Ovary (tissue), 9 donors: ENCODE results near the gene WFDC5. TPM values are rescaled to one million over a fixed set of nuclear protein-coding genes. Genes with fewer than 3 reads are reported as not detected.

ENCODE experiments used
- DNase-seq, 5 donors: peaks; one replicate each; pipeline ENCODE4 v3.0.0-alpha.2; 2019 to 2020
- H3K27ac ChIP-seq, 2 donors: fragments of 200-600 bp; one replicate each; pipeline versions ENCODE4 v1.5.1 to v1.8.0; 2019 to 2022
- H3K27me3 ChIP-seq: fragments of 200-600 bp; one replicate; pipeline ENCODE4 v1.8.0; 2022
- H3K36me3 ChIP-seq: fragments of 200-600 bp; sonication (generic); one replicate; pipeline ENCODE4 v1.5.1; 2019
- H3K4me1 ChIP-seq: one replicate; pipeline ENCODE4 v1.8.1; 2013; ENCODE audit warnings: mild to moderate bottlenecking, moderate library complexity; ENCODE audit not compliant: insufficient read depth
- H3K4me3 ChIP-seq: fragments of 200-600 bp; sonication (generic); one replicate; pipeline ENCODE4 v1.5.1; 2017
- H3K9me3 ChIP-seq, 2 donors: fragments of 200-600 bp in 1 of 2; sonication (generic) in 1 of 2; one replicate each; pipeline versions ENCODE4 v1.5.1 to v1.8.1; 2013 to 2019; ENCODE audit warnings: mild to moderate bottlenecking in 1 of 2, moderate library complexity in 1 of 2
- CTCF ChIP-seq, 3 donors: fragments of 450-650 bp in 2 of 3; fragments of 200-600 bp in 1 of 3; IDR thresholded peaks; one replicate each; pipeline versions ENCODE4 v1.5.1 to v1.8.0; 2016 to 2022; ENCODE audit warnings: antibody characterized with exemption in 3 of 3, mild to moderate bottlenecking in 1 of 3
- EP300 ChIP-seq: sonication (generic); formaldehyde crosslinking; IDR thresholded peaks from one replicate; pipeline ENCODE4 v1.6.1; 2017; ENCODE audit warnings: antibody characterized with exemption
- POLR2A ChIP-seq: fragments of 450-650 bp; IDR thresholded peaks from one replicate; pipeline ENCODE4 v1.6.1; 2017; ENCODE audit warnings: antibody characterized with exemption, mild to moderate bottlenecking, moderate library complexity
- WGBS, 3 donors: extraction: QIAGEN DNeasy Blood & Tissue Kit in 1 of 3; methylation state at CpG; one replicate each; pipeline versions ENCODE4 v1.1.5 to v1.1.7; 2013 to 2017; 5-methylcytosine and 5-hydroxymethylcytosine counted together
- intact Hi-C, 4 donors: fragments of 100-400 bp; cut with DNase I; formaldehyde crosslinking; loops; one replicate each; pipeline versions ENCODE4 v1.11.0 to v1.15.1; 2022 to 2023
- polyA plus RNA-seq, 2 donors: library from polyadenylated mRNA; stranded (reverse); fragments of 200-250 nt in 1 of 2; fragments of 350-450 nt in 1 of 2; fragmentation: Illumina TruSeq in 1 of 2; extraction: RNeasy Lipid Tissue Mini Kit (QIAGEN cat#74804) in 1 of 2; gene quantifications; one replicate each; pipeline ENCODE4 v1.2.3, GENCODE V29; 2013 to 2014
- total RNA-seq, 7 donors: library from RNA; depleted of rRNA in 2 of 7; stranded (reverse); fragments of >200 nt in 2 of 7; fragmentation: NEBNext Ultra II Directional in 3 of 7; extraction: Animal tissue kit (Norgen Biotek cat#: 25700) in 3 of 7; gene quantifications; one replicate each; pipeline versions ENCODE4 v1.1.0 to v1.2.4, GENCODE V29; 2016 to 2023
- donor health status: DM: no; HTN: no; CAD: no; lungs with moderate emphysema.
- donor health status: DM: no; HTN: no; CAD: no.
- donor health status: Bipolar disorder and iron deficiency.
- donor health status: DM: yes; HTN: yes; CAD: no.
- donor health status: DM: no; HTN: no; CAD: no.
- donor health status: DM: yes; HTN: yes; CAD: no.

WFDC5 gene
- total and polyA plus RNA-seq, 9 donors = not detected

- no peak overlapping the region for H3K27ac ChIP-seq
- no peaks in the 10 kb centered on the region for H3K27me3 ChIP-seq
- no peaks in the 10 kb centered on the region for H3K4me1 ChIP-seq
- no peaks in the 10 kb centered on the region for H3K9me3 ChIP-seq
- H3K4me3 ChIP-seq = no peak overlapping the region
- no peaks in the 10 kb centered on the region for H3K36me3 ChIP-seq
- intact Hi-C loops = no loop called here
- whole genome bisulfite sequencing, 3 donors = 79 to 97% (median 97%) methylated on average over 1 of the region's 1 CpG
- no peak for DNase-seq
- no peak for TF ChIP-seq EP300
- TF ChIP-seq POLR2A = no peak
- TF ChIP-seq CTCF (IDR thresholded peaks at IDR 0.05) = no peak
Measured at GRCh38 chr20:45072066-45072465, 42.9 kb downstream of the WFDC5 start.

GRCh38 chr20:45070932-45071632 is 43.9 kb downstream of the WFDC5 start:
- no peaks in the 10 kb centered on the region for H3K36me3 ChIP-seq
- no peaks in the 10 kb centered on the region for H3K4me1 ChIP-seq
- no peaks in the 10 kb centered on the region for H3K9me3 ChIP-seq
- TF ChIP-seq EP300 (no peak), POLR2A (no peak)
- H3K27ac ChIP-seq = no peak overlapping the region
- intact Hi-C loops = no loop called here
- H3K4me3 ChIP-seq = no peak overlapping the region
- DNase-seq = no peak
- 94 to 96% (median 95%) methylated on average over 6 of the region's 6 CpGs for WGBS, 3 donors
- H3K27me3 ChIP-seq = no peaks in the 10 kb centered on the region

- H3K36me3 ChIP-seq = no peaks in the 10 kb centered on the region
- H3K9me3 ChIP-seq = no peaks in the 10 kb centered on the region
- intact Hi-C loops = no loop called here
- TF ChIP-seq POLR2A (no peak), CTCF (IDR thresholded peaks at IDR 0.05) (no peak), EP300 (no peak)
- no peaks in the 10 kb centered on the region for H3K4me1 ChIP-seq
- H3K27me3 ChIP-seq = no peaks in the 10 kb centered on the region
- no peak overlapping the region for H3K27ac ChIP-seq
- DNase-seq = no peak
- H3K4me3 ChIP-seq = no peak overlapping the region
- 75 to 87% (median 81%) methylated on average over 1 of the region's 1 CpG for WGBS, 3 donors
Measured at GRCh38 chr20:45069261-45069660, 45.7 kb downstream of the WFDC5 start.

GRCh38 chr20:45067558-45067957 is 47.4 kb downstream of the WFDC5 start:
- TF ChIP-seq EP300 = no peak
- no peaks in the 10 kb centered on the region for H3K36me3 ChIP-seq
- H3K9me3 ChIP-seq = no peaks in the 10 kb centered on the region
- 54 to 59% (median 58%) methylated on average over 2 of the region's 2 CpGs for WGBS, 3 donors
- no peaks in the 10 kb centered on the region for H3K27me3 ChIP-seq
- DNase-seq = no peak
- no peaks in the 10 kb centered on the region for H3K4me1 ChIP-seq
- H3K27ac ChIP-seq = no peak overlapping the region
- no peak overlapping the region for H3K4me3 ChIP-seq
- intact Hi-C loops = no loop called here

GRCh38 chr20:45067087-45067486 is 47.9 kb downstream of the WFDC5 start:
- intact Hi-C loops = no loop called here
- Histone ChIP-seq H3K27me3 (no peaks in the 10 kb centered on the region), H3K9me3 (no peaks in the 10 kb centered on the region), H3K27ac (no peak overlapping the region), H3K36me3 (no peaks in the 10 kb centered on the region), H3K4me3 (no peak overlapping the region), H3K4me1 (no peaks in the 10 kb centered on the region)
- 93 to 98% (median 94%) methylated on average over 4 of the region's 4 CpGs for WGBS, 3 donors
- DNase-seq = no peak
- TF ChIP-seq CTCF (IDR thresholded peaks at IDR 0.05) (no peak), EP300 (no peak), POLR2A (no peak)
